Astrocyte (in vitro differentiated cells and primary cell): Measurements from ENCODE around the gene PRKG1. TPM values are rescaled to one million over a fixed set of nuclear protein-coding genes. Genes with fewer than 3 reads are reported as not detected.

ENCODE experiments used
- DNase-seq: peaks from one replicate; pipeline ENCODE4 v3.0.0-alpha.2; 2010; ENCODE audit warnings: low read depth
- FAIRE-seq: peaks from 2 replicates; lab custom pipeline; 2011; peaks lifted over from hg19 to GRCh38; lab: Jason Lieb, UNC
- H2AFZ ChIP-seq: 2 replicates; pipeline ENCODE4 v1.6.0; 2012; ENCODE audit warnings: low read depth, low read length, inconsistent platforms
- H3K27ac ChIP-seq: 2 replicates; pipeline ENCODE4 v1.5.1; 2011; ENCODE audit warnings: low read depth, low read length, inconsistent platforms
- H3K27me3 ChIP-seq: 2 replicates; pipeline ENCODE4 v1.6.0; 2011; ENCODE audit warnings: low read length, inconsistent platforms; ENCODE audit not compliant: insufficient read depth
- H3K36me3 ChIP-seq: 2 replicates; pipeline ENCODE4 v1.5.1; 2011; ENCODE audit warnings: low read length, inconsistent platforms; ENCODE audit not compliant: insufficient read depth
- H3K4me1 ChIP-seq: 2 replicates; pipeline ENCODE4 v1.5.1; 2011; ENCODE audit warnings: low read length, inconsistent platforms; ENCODE audit not compliant: insufficient read depth
- H3K4me2 ChIP-seq: 2 replicates; pipeline ENCODE4 v1.6.0; 2012; ENCODE audit warnings: low read length, inconsistent platforms
- H3K4me3 ChIP-seq: 2 replicates; pipeline ENCODE4 v1.5.1; 2011; ENCODE audit warnings: low read depth, mild to moderate bottlenecking, low read length, inconsistent platforms; ENCODE audit not compliant: insufficient read depth
- H3K79me2 ChIP-seq: 2 replicates; pipeline ENCODE4 v1.6.0; 2012; ENCODE audit warnings: mild to moderate bottlenecking, low read length, inconsistent platforms; ENCODE audit not compliant: insufficient read depth
- H3K9ac ChIP-seq: 2 replicates; pipeline ENCODE4 v1.6.0; 2012; ENCODE audit warnings: mild to moderate bottlenecking, low read length, inconsistent platforms
- H3K9me3 ChIP-seq: 2 replicates; pipeline ENCODE4 v1.5.1; 2012; ENCODE audit warnings: low read depth, mild to moderate bottlenecking, low read length, inconsistent platforms; ENCODE audit not compliant: insufficient read depth
- H4K20me1 ChIP-seq: 2 replicates; pipeline ENCODE4 v1.6.0; 2012; ENCODE audit warnings: low read length, inconsistent platforms; ENCODE audit not compliant: insufficient read depth
- H3K27ac Mint-ChIP-seq: one replicate; pipeline ENCODE4 v1.8.0; 2021; ENCODE audit warnings: mild to moderate bottlenecking, mixed read lengths; ENCODE audit not compliant: unreplicated experiment
- H3K27me3 Mint-ChIP-seq: one replicate; pipeline ENCODE4 v1.8.0; 2021; ENCODE audit warnings: low read depth, mixed read lengths; ENCODE audit not compliant: unreplicated experiment
- H3K36me3 Mint-ChIP-seq: one replicate; pipeline ENCODE4 v1.8.0; 2021; ENCODE audit warnings: low read depth, mixed read lengths; ENCODE audit not compliant: unreplicated experiment
- H3K4me1 Mint-ChIP-seq: one replicate; pipeline ENCODE4 v1.8.0; 2021; ENCODE audit warnings: low read depth, mixed read lengths; ENCODE audit not compliant: unreplicated experiment
- H3K4me3 Mint-ChIP-seq: one replicate; pipeline ENCODE4 v1.8.0; 2021; ENCODE audit warnings: mild to moderate bottlenecking, moderate library complexity, mixed read lengths; ENCODE audit not compliant: unreplicated experiment
- H3K9me3 Mint-ChIP-seq: one replicate; pipeline ENCODE4 v1.8.0; 2021; ENCODE audit warnings: mild to moderate bottlenecking, mixed read lengths; ENCODE audit not compliant: unreplicated experiment
- EZH2 ChIP-seq: IDR thresholded peaks from 2 replicates; pipeline ENCODE4 v1.6.1; 2012; ENCODE audit warnings: mild to moderate bottlenecking, low read length, inconsistent platforms; ENCODE audit not compliant: insufficient read depth
- total RNA-seq: library from RNA; stranded (reverse); gene quantifications from 2 replicates; pipeline ENCODE4 v1.2.1, GENCODE V29; 2021
- TF ChIP-seq, protein P1 (sequence below): IDR thresholded peaks from 2 replicates; pipeline ENCODE4 v1.5.1; 2011; ENCODE audit warnings: low read depth, mild to moderate bottlenecking, inconsistent platforms, low read length, moderate library complexity; ENCODE audit not compliant: insufficient read depth

PRKG1 gene
- total RNA-seq, 1 donor from 2014 or later = 3.1 TPM

DNA sequence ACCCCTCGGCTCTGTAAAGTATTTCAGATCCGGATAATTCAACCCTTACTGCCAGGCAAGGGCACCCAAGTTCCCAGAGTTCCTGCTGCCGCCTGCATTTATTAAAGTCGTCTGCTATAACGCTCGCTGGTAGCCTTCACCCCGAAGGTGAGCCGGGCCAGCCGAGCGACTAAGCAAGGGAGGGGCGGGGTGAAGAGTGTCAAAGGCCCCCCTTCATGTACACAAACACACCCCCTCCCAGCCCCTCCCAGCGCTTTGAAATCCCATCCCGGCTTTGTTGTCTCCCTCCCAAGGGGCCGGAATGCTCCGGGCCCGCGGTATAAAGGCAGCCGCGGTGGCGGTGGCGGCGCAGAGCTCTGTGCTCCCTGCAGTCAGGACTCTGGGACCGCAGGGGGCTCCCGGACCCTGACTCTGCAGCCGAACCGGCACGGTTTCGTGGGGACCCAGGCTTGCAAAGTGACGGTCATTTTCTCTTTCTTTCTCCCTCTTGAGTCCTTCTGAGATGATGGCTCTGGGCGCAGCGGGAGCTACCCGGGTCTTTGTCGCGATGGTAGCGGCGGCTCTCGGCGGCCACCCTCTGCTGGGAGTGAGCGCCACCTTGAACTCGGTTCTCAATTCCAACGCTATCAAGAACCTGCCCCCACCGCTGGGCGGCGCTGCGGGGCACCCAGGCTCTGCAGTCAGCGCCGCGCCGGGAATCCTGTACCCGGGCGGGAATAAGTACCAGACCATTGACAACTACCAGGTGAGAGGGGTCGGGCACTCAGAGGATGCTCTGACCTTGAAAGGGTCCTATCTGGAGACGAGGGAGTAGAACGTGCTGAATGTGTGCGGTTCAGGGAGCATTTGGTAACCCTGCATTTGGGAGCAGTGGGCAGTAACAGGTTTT is 1239.9 kb downstream of the PRKG1 start, which contains the start of gene DKK1:
DKK1 (plus strand) TSS at position 349 of the 889 bp plus-strand sequence; CDS start at position 503, 154 bp downstream.
- Mint-ChIP-seq H3K4me1 (peaks cover 30% of the 10 kb centered on the region), H3K9me3 (no peaks in the 10 kb centered on the region), H3K4me3 (peak within 1 kb of the TSS; percentile 91), H3K27ac (peak within 1 kb of the TSS; percentile 5), H3K27me3 (peaks cover 26% of the 10 kb centered on the region), H3K36me3 (no peaks in the 10 kb centered on the region)
- H3K27ac ChIP-seq = peak within 1 kb of the TSS; percentile 93
- peak within 1 kb of the TSS; percentile 89 for H3K9ac ChIP-seq
- no peaks in the 10 kb centered on the region for H4K20me1 ChIP-seq
- H3K4me1 ChIP-seq = peaks cover 31% of the 10 kb centered on the region
- H3K9me3 ChIP-seq = no peaks in the 10 kb centered on the region
- DNase-seq (peak; percentile 49), FAIRE-seq (no peak)
- peaks cover 25% of the 10 kb centered on the region for H3K79me2 ChIP-seq
- peak within 1 kb of the TSS; percentile 89 for H2AFZ ChIP-seq
- TF ChIP-seq, protein P1, sequence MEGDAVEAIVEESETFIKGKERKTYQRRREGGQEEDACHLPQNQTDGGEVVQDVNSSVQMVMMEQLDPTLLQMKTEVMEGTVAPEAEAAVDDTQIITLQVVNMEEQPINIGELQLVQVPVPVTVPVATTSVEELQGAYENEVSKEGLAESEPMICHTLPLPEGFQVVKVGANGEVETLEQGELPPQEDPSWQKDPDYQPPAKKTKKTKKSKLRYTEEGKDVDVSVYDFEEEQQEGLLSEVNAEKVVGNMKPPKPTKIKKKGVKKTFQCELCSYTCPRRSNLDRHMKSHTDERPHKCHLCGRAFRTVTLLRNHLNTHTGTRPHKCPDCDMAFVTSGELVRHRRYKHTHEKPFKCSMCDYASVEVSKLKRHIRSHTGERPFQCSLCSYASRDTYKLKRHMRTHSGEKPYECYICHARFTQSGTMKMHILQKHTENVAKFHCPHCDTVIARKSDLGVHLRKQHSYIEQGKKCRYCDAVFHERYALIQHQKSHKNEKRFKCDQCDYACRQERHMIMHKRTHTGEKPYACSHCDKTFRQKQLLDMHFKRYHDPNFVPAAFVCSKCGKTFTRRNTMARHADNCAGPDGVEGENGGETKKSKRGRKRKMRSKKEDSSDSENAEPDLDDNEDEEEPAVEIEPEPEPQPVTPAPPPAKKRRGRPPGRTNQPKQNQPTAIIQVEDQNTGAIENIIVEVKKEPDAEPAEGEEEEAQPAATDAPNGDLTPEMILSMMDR = peak; percentile 66
- TF ChIP-seq EZH2 = no peak
- H3K4me3 ChIP-seq = peak within 1 kb of the TSS; percentile 89
- H3K4me2 ChIP-seq = peak within 1 kb of the TSS; percentile 93
- H3K27me3 ChIP-seq = no peaks in the 10 kb centered on the region
- peaks cover 3% of the 10 kb centered on the region for H3K36me3 ChIP-seq

DNA sequence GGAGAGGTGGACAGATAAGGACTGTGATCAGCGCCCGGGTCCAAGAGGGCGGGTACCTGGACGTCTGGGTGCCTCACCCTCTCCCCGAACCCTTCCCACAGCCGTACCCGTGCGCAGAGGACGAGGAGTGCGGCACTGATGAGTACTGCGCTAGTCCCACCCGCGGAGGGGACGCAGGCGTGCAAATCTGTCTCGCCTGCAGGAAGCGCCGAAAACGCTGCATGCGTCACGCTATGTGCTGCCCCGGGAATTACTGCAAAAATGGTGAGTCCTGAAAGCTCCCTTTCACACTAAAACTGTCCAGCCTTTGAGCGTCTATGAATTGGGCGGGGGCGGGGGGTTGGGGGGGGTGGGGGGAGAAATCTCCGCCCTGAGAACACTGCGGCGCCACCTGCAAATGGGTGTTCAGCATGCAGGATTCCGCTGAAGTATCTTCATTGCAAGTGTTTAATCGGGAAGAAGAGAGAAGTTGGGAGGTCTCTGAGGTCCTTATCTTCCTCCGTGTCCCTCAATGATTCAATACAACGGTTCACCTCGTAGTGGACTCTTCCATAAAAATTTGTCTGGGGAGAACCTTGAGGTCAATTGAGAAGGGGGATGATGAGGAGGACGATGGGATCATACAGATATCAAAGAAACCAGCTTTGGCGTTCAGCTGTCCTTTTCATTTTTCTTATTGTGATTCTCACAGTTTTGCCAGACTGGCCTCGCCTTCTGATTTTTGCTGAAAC is 1240.7 kb downstream of the PRKG1 start:
- Mint-ChIP-seq H3K27ac (no peak overlapping the region), H3K27me3 (peaks cover 20% of the 10 kb centered on the region), H3K4me3 (peak overlapping the region; percentile 91), H3K36me3 (no peaks in the 10 kb centered on the region), H3K4me1 (peaks cover 36% of the 10 kb centered on the region), H3K9me3 (no peaks in the 10 kb centered on the region)
- H3K9ac ChIP-seq = peak overlapping the region; percentile 89
- H4K20me1 ChIP-seq = no peaks in the 10 kb centered on the region
- no peaks in the 10 kb centered on the region for H3K27me3 ChIP-seq
- peak overlapping the region; percentile 89 for H3K4me3 ChIP-seq
- TF ChIP-seq, protein P1 = no peak
- no peak for TF ChIP-seq EZH2
- no peaks in the 10 kb centered on the region for H3K9me3 ChIP-seq
- FAIRE-seq (no peak), DNase-seq (peak; percentile 49)
- H3K27ac ChIP-seq = peak overlapping the region; percentile 93
- H3K4me2 ChIP-seq = peak overlapping the region; percentile 93
- peaks cover 3% of the 10 kb centered on the region for H3K36me3 ChIP-seq
- peaks cover 25% of the 10 kb centered on the region for H3K79me2 ChIP-seq
- peak overlapping the region; percentile 89 for H2AFZ ChIP-seq
- H3K4me1 ChIP-seq = peaks cover 38% of the 10 kb centered on the region
